Activated CD8-positive, alpha-beta memory T cell treated with anti-CD3 and anti-CD28 coated beads for 24 hours (primary cell): ENCODE data around the gene HHAT.

Experiments
- DNase-seq: peaks from one replicate; pipeline ENCODE4 v3.0.0-alpha.2; 2020

HHAT gene

GRCh38 chr1:210691039-210691610 is 362.4 kb downstream of the HHAT start:
- no peak for DNase-seq

GRCh38 chr1:210692796-210693195 is 364.1 kb downstream of the HHAT start:
- no peak for DNase-seq

GRCh38 chr1:210695026-210695425 is 366.3 kb downstream of the HHAT start:
- DNase-seq = no peak

- DNase-seq = no peak
Measured at GRCh38 chr1:210696709-210697108, 368.0 kb downstream of the HHAT start.

- no peak for DNase-seq
Measured at GRCh38 chr1:210697185-210697584, 368.5 kb downstream of the HHAT start.

- DNase-seq = no peak
Measured at GRCh38 chr1:210698661-210699060, 370.0 kb downstream of the HHAT start.

GRCh38 chr1:210700083-210700482 is 371.4 kb downstream of the HHAT start:
- no peak for DNase-seq

GRCh38 chr1:210700511-210700910 is 371.8 kb downstream of the HHAT start:
- no peak for DNase-seq

GRCh38 chr1:210702506-210702905 is 373.8 kb downstream of the HHAT start:
- no peak for DNase-seq

- no peak for DNase-seq
Measured at GRCh38 chr1:210703593-210703992, 374.9 kb downstream of the HHAT start.

GRCh38 chr1:210705086-210705485 is 376.4 kb downstream of the HHAT start:
- no peak for DNase-seq

- no peak for DNase-seq
Measured at GRCh38 chr1:210706246-210706645, 377.5 kb downstream of the HHAT start.

- DNase-seq = no peak
Measured at GRCh38 chr1:210707300-210708240, 378.9 kb downstream of the HHAT start.

GRCh38 chr1:210709701-210710100 is 381.0 kb downstream of the HHAT start:
- no peak for DNase-seq

- no peak for DNase-seq
Measured at GRCh38 chr1:210711825-210712612, 383.3 kb downstream of the HHAT start.

- no peak for DNase-seq
Measured at GRCh38 chr1:210715072-210715471, 386.4 kb downstream of the HHAT start.

GRCh38 chr1:210722410-210723081 is 393.8 kb downstream of the HHAT start:
- no peak for DNase-seq

- no peak for DNase-seq
Measured at GRCh38 chr1:210723646-210724045, 394.9 kb downstream of the HHAT start.

GRCh38 chr1:210724768-210725167 is 396.1 kb downstream of the HHAT start:
- no peak for DNase-seq
